Mesenchymal stem cell (in vitro differentiated cells and primary cell): ENCODE data around the gene GABRA1.

Experiments used
- DNase-seq: peaks from one replicate; pipeline ENCODE4 v3.0.0-alpha.2; 2013
- H2AFZ ChIP-seq: one replicate; pipeline ENCODE4 v1.6.1; 2013; ENCODE audit warnings: low read depth, mild to moderate bottlenecking, control low read depth, inconsistent platforms, low read length, moderate library complexity
- H2AK5ac ChIP-seq: 2 replicates; pipeline ENCODE4 v1.6.1; 2013; ENCODE audit warnings: low read length, moderate library complexity, mild to moderate bottlenecking, inconsistent platforms; ENCODE audit not compliant: severe bottlenecking
- H2BK120ac ChIP-seq: one replicate; pipeline ENCODE4 v1.6.1; 2013; ENCODE audit warnings: low read depth, mild to moderate bottlenecking, inconsistent platforms, low read length, moderate library complexity
- H2BK12ac ChIP-seq, 2 experiments: one replicate each; pipeline ENCODE4 v1.6.1; 2013; ENCODE audit warnings: inconsistent platforms in 2 of 2, low read length in 2 of 2, mild to moderate bottlenecking in 2 of 2, moderate library complexity in 2 of 2, control low read depth in 1 of 2
- H2BK15ac ChIP-seq: one replicate; pipeline ENCODE4 v1.6.1; 2013; ENCODE audit warnings: mild to moderate bottlenecking, low read depth, inconsistent platforms; ENCODE audit not compliant: poor library complexity, severe bottlenecking
- H2BK5ac ChIP-seq: 2 replicates; pipeline ENCODE4 v1.6.1; 2013; ENCODE audit warnings: low read depth, mild to moderate bottlenecking, low read length, control low read depth, inconsistent platforms; ENCODE audit not compliant: poor library complexity, severe bottlenecking
- H3K14ac ChIP-seq, 2 experiments: one replicate each; pipeline ENCODE4 v1.6.1; 2013; ENCODE audit warnings: inconsistent platforms in 2 of 2, low read length in 2 of 2, control low read depth in 1 of 2, mild to moderate bottlenecking in 1 of 2, moderate library complexity in 1 of 2
- H3K18ac ChIP-seq, 2 experiments: one replicate each; pipeline ENCODE4 v1.6.1; 2013; ENCODE audit warnings: inconsistent platforms in 2 of 2, low read length in 2 of 2, control low read depth in 1 of 2, low read depth in 1 of 2, mild to moderate bottlenecking in 1 of 2
- H3K23ac ChIP-seq, 2 experiments: one replicate each; pipeline ENCODE4 v1.6.1; 2013; ENCODE audit warnings: inconsistent platforms in 2 of 2, low read length in 2 of 2, mild to moderate bottlenecking in 2 of 2, moderate library complexity in 2 of 2, control low read depth in 1 of 2
- H3K27ac ChIP-seq: 2 replicates; pipeline ENCODE4 v1.5.1; 2013; ENCODE audit warnings: mild to moderate bottlenecking, moderate library complexity, low read length, control low read depth, inconsistent platforms; ENCODE audit not compliant: poor library complexity, severe bottlenecking
- H3K27me3 ChIP-seq, 2 experiments: 2 replicates each; pipeline versions ENCODE4 v1.6.1 to v1.7.0; 2013; ENCODE audit warnings: low read length in 2 of 2, mild to moderate bottlenecking in 2 of 2, moderate library complexity in 2 of 2, control low read depth in 1 of 2, inconsistent platforms in 1 of 2; ENCODE audit not compliant: control insufficient read depth in 1 of 2, insufficient read depth in 1 of 2
- H3K36me3 ChIP-seq, 2 experiments: 2 replicates each; pipeline versions ENCODE4 v1.6.1 to v1.7.0; 2013; ENCODE audit warnings: low read length in 2 of 2, control low read depth in 1 of 2, inconsistent platforms in 1 of 2, low read depth in 1 of 2, mild to moderate bottlenecking in 1 of 2; ENCODE audit not compliant: insufficient read depth in 2 of 2, control insufficient read depth in 1 of 2
- H3K4ac ChIP-seq, 2 experiments: one replicate each; pipeline ENCODE4 v1.6.1; 2013; ENCODE audit warnings: inconsistent platforms in 2 of 2, low read length in 2 of 2, mild to moderate bottlenecking in 2 of 2, moderate library complexity in 2 of 2, control low read depth in 1 of 2, low read depth in 1 of 2
- H3K4me1 ChIP-seq: 2 replicates; pipeline ENCODE4 v1.6.1; 2013; ENCODE audit warnings: low read depth, low read length, control low read depth; ENCODE audit not compliant: control insufficient read depth, insufficient read depth
- H3K4me2 ChIP-seq: 2 replicates; pipeline ENCODE4 v1.6.1; 2013; ENCODE audit warnings: low read length, mild to moderate bottlenecking, inconsistent platforms; ENCODE audit not compliant: poor library complexity, severe bottlenecking
- H3K4me3 ChIP-seq, 2 experiments: 2 replicates each; pipeline versions ENCODE4 v1.5.1 to v1.7.0; 2013; ENCODE audit warnings: low read length in 2 of 2, mild to moderate bottlenecking in 2 of 2, control low read depth in 1 of 2, low read depth in 1 of 2; ENCODE audit not compliant: insufficient read depth in 1 of 2
- H3K79me1 ChIP-seq: replicated peaks from 2 replicates; pipeline ENCODE4 v1.6.1; 2013; ENCODE audit warnings: mild to moderate bottlenecking, control low read depth, low read length, inconsistent platforms; ENCODE audit not compliant: poor library complexity, severe bottlenecking
- H3K9ac ChIP-seq: 2 replicates; pipeline ENCODE4 v1.7.0; 2013; ENCODE audit warnings: mild to moderate bottlenecking, low read length, moderate library complexity
- H3K9me3 ChIP-seq: 2 replicates; pipeline ENCODE4 v1.7.0; 2013; ENCODE audit warnings: mild to moderate bottlenecking, low read length; ENCODE audit not compliant: control insufficient read depth
- H4K8ac ChIP-seq: one replicate; pipeline ENCODE4 v1.6.1; 2013; ENCODE audit warnings: inconsistent platforms, mild to moderate bottlenecking, low read length, moderate library complexity
- H4K91ac ChIP-seq: one replicate; pipeline ENCODE4 v1.6.1; 2013; ENCODE audit warnings: mild to moderate bottlenecking, low read length, inconsistent platforms
- WGBS: methylation state at CpG from one replicate; pipeline ENCODE4 v1.1.7; 2013; ENCODE audit warnings: mixed read lengths; 5-methylcytosine and 5-hydroxymethylcytosine counted together

GABRA1 gene

DNA sequence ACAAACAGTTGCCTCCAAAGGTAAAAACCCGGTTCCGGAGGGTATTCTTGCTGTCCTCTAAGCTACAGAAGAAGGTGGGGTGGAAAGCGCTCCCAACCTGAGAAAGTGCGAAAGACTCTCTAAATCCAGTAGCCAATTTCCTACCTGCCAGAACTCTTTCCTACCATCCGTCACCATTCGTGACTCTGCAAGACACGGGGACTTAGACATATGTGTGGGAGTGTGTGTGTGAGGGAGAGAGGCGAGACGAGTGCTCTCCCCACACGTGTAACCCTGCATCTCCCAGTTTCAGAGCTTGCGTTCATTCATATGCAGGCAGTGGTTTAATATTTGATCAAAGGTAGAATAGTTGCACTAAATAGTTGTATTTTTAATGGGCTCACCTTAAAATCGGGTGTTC lies 473 bp upstream of the GABRA1 start:
- no peak overlapping the region for H3K23ac ChIP-seq
- no peak for DNase-seq
- H4K8ac ChIP-seq: no peak overlapping the region
- H3K36me3 ChIP-seq: no peaks in the 10 kb centered on the region
- H2BK15ac ChIP-seq: no peak overlapping the region
- H2AK5ac ChIP-seq: no peak overlapping the region
- H3K4me3 ChIP-seq: no peak overlapping the region
- no peak overlapping the region for H3K4me2 ChIP-seq
- H2BK12ac ChIP-seq: no peak overlapping the region
- H3K79me1 ChIP-seq: no peaks in the 10 kb centered on the region
- H2BK5ac ChIP-seq: no peak overlapping the region
- no peaks in the 10 kb centered on the region for H3K9me3 ChIP-seq
- H3K14ac ChIP-seq: no peak overlapping the region
- H2BK120ac ChIP-seq: no peak overlapping the region
- H2AFZ ChIP-seq: no peak overlapping the region
- H3K9ac ChIP-seq: no peak overlapping the region
- peaks cover 15 to 19% of the 10 kb centered on the region in 2 experiments for H3K27me3 ChIP-seq
- H4K91ac ChIP-seq: no peak overlapping the region
- H3K27ac ChIP-seq: no peak overlapping the region
- WGBS: 0% methylated on average over 9 of the region's 12 CpGs
- no peaks in the 10 kb centered on the region for H3K4me1 ChIP-seq
- H3K18ac ChIP-seq: no peak overlapping the region
- no peak overlapping the region for H3K4ac ChIP-seq

DNA sequence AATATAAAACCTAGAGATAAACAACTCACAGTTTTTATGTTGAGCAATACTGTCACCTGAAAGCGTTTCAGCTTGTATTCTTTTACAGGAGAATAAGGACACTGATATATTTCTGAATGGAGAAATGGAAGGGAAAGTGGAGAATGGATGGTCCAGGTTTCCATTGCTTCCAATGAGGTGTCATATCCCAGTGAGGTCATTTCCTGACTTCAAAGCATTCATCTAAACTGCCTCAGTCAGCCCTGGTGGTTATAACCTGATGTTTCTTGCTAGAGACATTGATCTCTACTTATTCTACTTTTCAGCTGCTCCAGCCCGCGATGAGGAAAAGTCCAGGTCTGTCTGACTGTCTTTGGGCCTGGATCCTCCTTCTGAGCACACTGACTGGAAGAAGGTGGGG lies 2.6 kb downstream of the GABRA1 start:
- no peak overlapping the region for H3K4me3 ChIP-seq
- no peak overlapping the region for H4K8ac ChIP-seq
- no peak overlapping the region for H3K4ac ChIP-seq
- H3K27ac ChIP-seq: no peak overlapping the region
- H2AK5ac ChIP-seq: no peak overlapping the region
- H3K9ac ChIP-seq: no peak overlapping the region
- H3K36me3 ChIP-seq: no peaks in the 10 kb centered on the region
- H2BK120ac ChIP-seq: no peak overlapping the region
- H3K27me3 ChIP-seq: peaks cover 15 to 19% of the 10 kb centered on the region in 2 experiments
- no peaks in the 10 kb centered on the region for H3K79me1 ChIP-seq
- no peak overlapping the region for H3K18ac ChIP-seq
- 31% methylated on average over 1 of the region's 3 CpGs for WGBS
- no peak overlapping the region for H2BK15ac ChIP-seq
- H2BK12ac ChIP-seq: no peak overlapping the region
- no peak overlapping the region for H2BK5ac ChIP-seq
- H4K91ac ChIP-seq: no peak overlapping the region
- no peaks in the 10 kb centered on the region for H3K4me1 ChIP-seq
- H2AFZ ChIP-seq: no peak overlapping the region
- H3K9me3 ChIP-seq: no peaks in the 10 kb centered on the region
- H3K4me2 ChIP-seq: no peak overlapping the region
- no peak overlapping the region for H3K23ac ChIP-seq
- no peak overlapping the region for H3K14ac ChIP-seq
- DNase-seq: no peak

DNA sequence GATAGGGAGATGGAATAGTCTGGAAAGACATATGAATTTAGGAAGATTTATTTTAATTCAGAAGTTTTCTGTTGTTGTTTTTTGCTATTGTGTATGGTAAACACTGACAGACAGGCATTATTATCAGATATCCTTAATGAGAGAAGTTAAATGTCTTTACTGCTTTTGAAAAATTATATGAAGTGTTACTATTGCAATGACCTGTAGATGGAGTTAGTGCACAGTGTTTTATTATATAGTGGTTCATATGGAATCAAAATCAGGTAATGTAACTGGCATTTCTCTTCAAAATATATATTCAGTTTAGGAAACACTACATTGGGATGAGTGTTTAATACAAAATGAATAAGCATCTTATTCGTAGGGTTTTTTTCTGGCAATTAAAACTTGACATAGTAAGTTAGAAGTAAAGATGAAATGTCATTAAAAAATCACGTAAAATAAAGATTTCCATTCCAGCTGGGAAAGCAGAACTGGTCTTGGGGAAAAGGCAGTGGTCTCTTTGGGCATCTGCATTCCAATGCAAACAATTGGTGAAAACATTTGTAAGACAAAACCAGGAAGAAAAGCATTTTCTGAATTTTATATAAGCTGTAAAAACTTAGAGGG lies 3.9 kb downstream of the GABRA1 start:
- H3K79me1 ChIP-seq: no peaks in the 10 kb centered on the region
- H3K4me2 ChIP-seq: no peak overlapping the region
- H3K27ac ChIP-seq: no peak overlapping the region
- 63% methylated on average over 2 of the region's 2 CpGs for WGBS
- no peak overlapping the region for H2AFZ ChIP-seq
- no peak overlapping the region for H2BK12ac ChIP-seq
- H4K91ac ChIP-seq: no peak overlapping the region
- no peaks in the 10 kb centered on the region for H3K4me1 ChIP-seq
- no peak overlapping the region for H3K4ac ChIP-seq
- no peaks in the 10 kb centered on the region for H3K9me3 ChIP-seq
- no peak overlapping the region for H2BK15ac ChIP-seq
- no peak overlapping the region for H2AK5ac ChIP-seq
- no peak overlapping the region for H3K18ac ChIP-seq
- no peak overlapping the region for H2BK5ac ChIP-seq
- H3K4me3 ChIP-seq: no peak overlapping the region
- no peak overlapping the region for H2BK120ac ChIP-seq
- no peaks in the 10 kb centered on the region for H3K36me3 ChIP-seq
- no peak overlapping the region for H4K8ac ChIP-seq
- no peak overlapping the region for H3K23ac ChIP-seq
- no peak overlapping the region for H3K9ac ChIP-seq
- peaks cover 15 to 17% of the 10 kb centered on the region in 2 experiments for H3K27me3 ChIP-seq
- no peak overlapping the region for H3K14ac ChIP-seq
- no peak for DNase-seq

- Histone ChIP-seq H2BK12ac (no peak overlapping the region), H3K18ac (no peak overlapping the region), H3K27ac (no peak overlapping the region), H3K4ac (no peak overlapping the region), H3K9me3 (no peaks in the 10 kb centered on the region), H2BK15ac (no peak overlapping the region), H3K9ac (no peak overlapping the region), H2BK120ac (no peak overlapping the region), H4K91ac (no peak overlapping the region), H3K36me3 (no peaks in the 10 kb centered on the region), H3K23ac (no peak overlapping the region), H3K79me1 (no peaks in the 10 kb centered on the region), H3K4me2 (no peak overlapping the region), H4K8ac (no peak overlapping the region), H3K4me1 (no peaks in the 10 kb centered on the region), H2AFZ (no peak overlapping the region), H2AK5ac (no peak overlapping the region), H3K14ac (no peak overlapping the region), H2BK5ac (no peak overlapping the region), H3K27me3 (no peaks in the 10 kb centered on the region), H3K4me3 (no peak overlapping the region)
- WGBS: 33% methylated on average over 1 of the region's 1 CpG
- DNase-seq: no peak
Observed at GRCh38 chr5:161857358-161857757, 9.4 kb downstream of the GABRA1 start.
